ENCODE data around the gene ADPRH.
"Not testable (repeated sequence)": the region's sequence is repeated elsewhere in the genome, so short reads cannot be mapped to it uniquely, and the experiment has no call there.

ADPRH gene

DNA sequence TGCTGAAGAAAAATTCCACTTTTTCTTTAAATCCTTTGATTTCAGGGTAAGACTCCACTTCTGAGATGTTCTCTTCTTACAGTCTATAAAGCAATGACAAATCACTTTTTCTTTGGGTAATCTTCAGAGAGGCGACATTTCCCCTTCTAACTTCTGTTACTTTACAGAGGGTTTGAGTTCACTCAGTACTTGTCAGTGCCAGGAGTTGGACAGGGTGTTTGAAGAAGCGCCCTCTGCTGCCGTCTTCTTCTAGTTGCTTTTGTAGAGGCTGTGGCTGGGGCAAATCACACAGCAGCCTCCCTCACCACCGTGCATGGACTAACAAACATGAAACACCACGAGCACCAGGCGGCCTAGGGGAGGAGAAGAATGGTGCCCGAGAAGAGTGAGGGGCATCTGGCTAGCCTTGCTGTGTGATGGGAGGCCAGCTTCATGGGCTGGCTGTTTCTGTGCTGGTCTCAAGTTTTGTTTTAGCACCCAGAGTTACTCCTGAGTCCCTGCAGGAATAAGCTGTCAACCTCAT lies 19.8 kb upstream of the ADPRH start, which contains the start of gene CD80:
TSS of gene CD80 (minus strand) at position 174 of the 523 bp plus-strand sequence. CDS start 1,886 bp downstream, outside the sequence.
- no peak within 1 kb of the TSS for H3K4me3 ChIP-seq (ENCODE audit: low read length)
- TF ChIP-seq, protein P1, sequence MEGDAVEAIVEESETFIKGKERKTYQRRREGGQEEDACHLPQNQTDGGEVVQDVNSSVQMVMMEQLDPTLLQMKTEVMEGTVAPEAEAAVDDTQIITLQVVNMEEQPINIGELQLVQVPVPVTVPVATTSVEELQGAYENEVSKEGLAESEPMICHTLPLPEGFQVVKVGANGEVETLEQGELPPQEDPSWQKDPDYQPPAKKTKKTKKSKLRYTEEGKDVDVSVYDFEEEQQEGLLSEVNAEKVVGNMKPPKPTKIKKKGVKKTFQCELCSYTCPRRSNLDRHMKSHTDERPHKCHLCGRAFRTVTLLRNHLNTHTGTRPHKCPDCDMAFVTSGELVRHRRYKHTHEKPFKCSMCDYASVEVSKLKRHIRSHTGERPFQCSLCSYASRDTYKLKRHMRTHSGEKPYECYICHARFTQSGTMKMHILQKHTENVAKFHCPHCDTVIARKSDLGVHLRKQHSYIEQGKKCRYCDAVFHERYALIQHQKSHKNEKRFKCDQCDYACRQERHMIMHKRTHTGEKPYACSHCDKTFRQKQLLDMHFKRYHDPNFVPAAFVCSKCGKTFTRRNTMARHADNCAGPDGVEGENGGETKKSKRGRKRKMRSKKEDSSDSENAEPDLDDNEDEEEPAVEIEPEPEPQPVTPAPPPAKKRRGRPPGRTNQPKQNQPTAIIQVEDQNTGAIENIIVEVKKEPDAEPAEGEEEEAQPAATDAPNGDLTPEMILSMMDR (conservative IDR thresholded peaks at IDR 0.05; ENCODE audit: low read depth, low read length): peak; percentile 42
- DNase-seq (ENCODE audit: low read depth): no peak

DNA sequence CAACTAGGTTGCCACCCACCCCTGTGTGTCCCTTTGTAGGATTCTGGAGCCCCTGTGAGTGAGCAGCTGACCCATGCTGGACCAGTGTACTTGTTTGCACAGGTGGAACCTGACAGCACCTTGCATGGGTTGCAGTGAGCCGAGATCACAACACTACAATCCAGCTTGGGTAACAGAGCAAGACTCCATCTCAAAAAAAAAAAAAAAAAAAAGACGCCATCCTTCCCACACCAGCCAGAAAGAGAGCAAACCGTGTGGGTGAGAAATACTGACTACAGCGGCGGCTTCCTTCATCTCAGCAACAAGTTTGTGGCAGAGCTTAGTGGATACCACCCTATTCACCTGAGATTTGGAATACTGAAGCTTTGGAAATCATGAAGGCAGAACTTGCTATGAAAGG lies 19.1 kb upstream of the ADPRH start:
- TF ChIP-seq, protein P1 (conservative IDR thresholded peaks at IDR 0.05; ENCODE audit: low read depth, low read length): no peak

DNA sequence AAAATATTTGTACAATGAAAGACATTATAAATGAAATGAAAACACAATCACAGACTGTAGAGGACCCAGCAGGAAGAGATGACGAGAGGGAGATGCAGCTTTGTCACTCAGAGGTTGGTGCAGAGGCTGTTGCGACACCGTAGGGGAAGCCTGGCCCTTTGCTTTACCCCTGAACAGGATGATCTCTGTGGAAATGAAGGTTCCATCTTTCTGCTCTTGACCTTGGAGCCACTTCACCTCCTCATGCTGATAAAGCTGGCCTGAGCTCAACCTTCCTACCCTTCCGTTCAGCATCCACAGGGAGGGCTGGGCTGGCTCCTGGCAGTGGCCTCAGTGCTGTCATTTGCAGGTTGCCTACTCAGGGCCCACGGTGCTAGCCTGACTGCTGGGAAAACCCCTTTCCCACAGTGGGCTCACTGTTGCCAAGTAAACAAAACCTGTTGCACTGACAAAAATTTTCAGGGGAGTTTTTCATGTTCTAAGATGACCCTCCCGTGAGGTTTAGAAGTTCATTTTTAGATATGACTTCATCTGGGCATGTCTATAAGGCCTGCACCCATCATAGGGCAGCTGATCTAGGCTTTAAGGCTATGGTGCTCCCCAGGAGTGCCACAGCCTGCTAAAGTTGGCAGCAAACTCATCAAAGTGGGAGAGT lies 16.9 kb upstream of the ADPRH start:
- DNase-seq (ENCODE audit: low read depth): no peak
- TF ChIP-seq, protein P1 (conservative IDR thresholded peaks at IDR 0.05; ENCODE audit: low read depth, low read length): no peak
- no peak overlapping the region for H3K4me3 ChIP-seq (ENCODE audit: low read length)

More for the DNA sequence above, 19.1 kb upstream of the ADPRH start:
- H3K4me3 ChIP-seq (ENCODE audit: low read length): no peak overlapping the region
- no peak for DNase-seq (ENCODE audit: low read depth)

DNA sequence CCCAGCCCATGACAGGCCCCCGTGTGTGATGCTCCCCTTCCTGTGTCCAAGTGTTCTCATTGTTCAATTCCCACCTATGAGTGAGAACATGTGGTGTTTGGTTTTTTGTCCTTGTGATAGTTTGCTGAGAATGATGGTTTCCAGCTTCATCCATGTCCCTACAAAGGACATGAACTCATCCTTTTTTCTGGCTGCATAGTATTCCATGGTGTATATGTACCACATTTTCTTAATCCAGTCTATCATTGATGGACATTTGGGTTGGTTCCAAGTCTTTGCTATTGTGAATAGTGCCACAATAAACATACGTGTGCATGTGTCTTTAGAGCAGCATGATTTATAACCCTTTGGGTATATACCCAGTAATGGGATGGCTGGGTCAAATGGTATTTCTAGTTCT lies 16.0 kb upstream of the ADPRH start:
- not testable (repeated sequence) for DNase-seq (ENCODE audit: low read depth); H3K4me3 ChIP-seq (ENCODE audit: low read length)

DNA sequence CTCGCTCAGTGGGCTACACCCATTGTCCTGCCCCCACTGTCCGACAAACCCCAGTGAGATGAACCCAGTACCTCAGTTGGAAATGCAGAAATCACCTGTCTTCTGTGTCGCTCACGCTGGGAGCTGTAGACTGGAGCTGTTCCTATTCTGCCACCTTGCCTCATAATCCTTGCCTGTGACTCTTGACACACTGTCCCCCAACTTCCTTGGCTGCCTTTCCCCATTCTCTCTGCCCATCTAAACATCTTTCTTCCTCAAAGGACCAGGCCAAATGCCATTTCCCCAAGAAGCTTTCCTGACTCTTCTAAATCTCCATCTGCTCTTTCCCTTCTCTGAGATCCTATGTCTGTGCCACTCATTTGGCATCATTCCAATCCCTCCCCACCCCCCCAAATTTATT lies 10.1 kb upstream of the ADPRH start:
- DNase-seq (ENCODE audit: low read depth): no peak
- H3K4me3 ChIP-seq (ENCODE audit: low read length): no peak overlapping the region
- TF ChIP-seq, protein P1 (conservative IDR thresholded peaks at IDR 0.05; ENCODE audit: low read depth, low read length): no peak

DNA sequence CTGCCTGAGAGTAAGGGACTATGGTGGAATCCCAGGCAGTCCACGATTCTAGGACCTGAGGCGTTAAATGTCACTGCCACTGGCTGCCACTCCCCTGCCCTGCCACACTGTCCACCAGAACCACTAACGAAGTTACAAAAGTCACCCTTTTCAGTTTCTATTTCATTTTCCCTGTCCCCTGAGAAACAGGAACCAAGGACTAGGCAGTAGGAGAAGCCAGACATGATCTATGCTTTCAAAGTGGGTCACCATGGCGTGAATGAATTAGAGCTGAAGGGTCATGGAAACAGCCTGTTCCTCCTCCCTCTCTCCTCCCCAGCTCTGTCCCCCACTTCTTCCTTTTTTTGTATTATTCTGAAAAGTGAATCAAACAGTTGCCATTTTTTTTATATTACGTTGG lies 9.1 kb upstream of the ADPRH start:
- TF ChIP-seq, protein P1 (conservative IDR thresholded peaks at IDR 0.05; ENCODE audit: low read depth, low read length): no peak
- no peak overlapping the region for H3K4me3 ChIP-seq (ENCODE audit: low read length)
- no peak for DNase-seq (ENCODE audit: low read depth)

DNA sequence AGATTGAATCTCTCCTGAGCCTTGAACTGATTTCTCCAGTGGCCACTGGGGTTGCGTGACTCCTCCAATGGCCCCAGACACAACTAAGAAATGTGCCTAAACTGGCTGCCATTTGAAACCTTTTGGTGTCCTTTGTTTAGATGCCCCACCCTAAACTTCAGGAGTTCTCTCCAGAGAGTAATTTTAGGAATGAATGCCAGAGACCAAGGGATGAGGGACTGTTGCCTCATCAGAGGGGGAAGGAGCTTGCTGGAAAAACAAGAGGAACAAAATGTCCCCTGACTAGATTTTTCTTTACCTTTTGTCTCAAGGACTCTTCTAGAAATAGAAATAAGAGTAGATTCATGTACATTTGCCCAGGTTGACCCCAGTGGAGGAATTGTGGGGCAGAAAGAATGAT lies 8.1 kb upstream of the ADPRH start:
- H3K4me3 ChIP-seq (ENCODE audit: low read length): no peak overlapping the region
- no peak for DNase-seq (ENCODE audit: low read depth)
- TF ChIP-seq, protein P1 (conservative IDR thresholded peaks at IDR 0.05; ENCODE audit: low read depth, low read length): no peak
